ENCODE results near the gene CNDP2.

Gene CNDP2

GRCh38 chr18:74511823-74512222 is 15.7 kb downstream of the CNDP2 start:
- Histone ChIP-seq H3K4me3 (ENCODE audit: low read depth, low read length, poor library complexity, severe bottlenecking) (no peak overlapping the region), H3K9me3 (ENCODE audit: low read length) (no peaks in the 10 kb centered on the region), H3K27me3 (ENCODE audit: insufficient read depth, low read length) (no peaks in the 10 kb centered on the region), H3K36me3 (ENCODE audit: insufficient read depth, low read length) (peaks cover 92% of the 10 kb centered on the region), H3K79me2 (ENCODE audit: insufficient read depth, low read length) (no peaks in the 10 kb centered on the region), H3K27ac (ENCODE audit: low read depth, low read length, poor library complexity, severe bottlenecking) (no peak overlapping the region), H3K9ac (ENCODE audit: low read length) (no peak overlapping the region), H3K9me2 (ENCODE audit: low read depth, low read length) (no peaks in the 10 kb centered on the region), H3F3A (ENCODE audit: insufficient read depth, low read length) (no peaks in the 10 kb centered on the region), H2AFZ (ENCODE audit: low read length) (no peak overlapping the region), H3K4me2 (ENCODE audit: low read length) (no peak overlapping the region), H4K20me1 (ENCODE audit: insufficient read depth, low read length) (no peaks in the 10 kb centered on the region), H3K4me1 (ENCODE audit: insufficient read depth, low read length, severe bottlenecking) (no peaks in the 10 kb centered on the region)
- TF ChIP-seq EZH2 (IDR thresholded peaks at IDR 0.05; ENCODE audit: borderline replicate concordance, low read length): no peak
- TF ChIP-seq, protein P1, sequence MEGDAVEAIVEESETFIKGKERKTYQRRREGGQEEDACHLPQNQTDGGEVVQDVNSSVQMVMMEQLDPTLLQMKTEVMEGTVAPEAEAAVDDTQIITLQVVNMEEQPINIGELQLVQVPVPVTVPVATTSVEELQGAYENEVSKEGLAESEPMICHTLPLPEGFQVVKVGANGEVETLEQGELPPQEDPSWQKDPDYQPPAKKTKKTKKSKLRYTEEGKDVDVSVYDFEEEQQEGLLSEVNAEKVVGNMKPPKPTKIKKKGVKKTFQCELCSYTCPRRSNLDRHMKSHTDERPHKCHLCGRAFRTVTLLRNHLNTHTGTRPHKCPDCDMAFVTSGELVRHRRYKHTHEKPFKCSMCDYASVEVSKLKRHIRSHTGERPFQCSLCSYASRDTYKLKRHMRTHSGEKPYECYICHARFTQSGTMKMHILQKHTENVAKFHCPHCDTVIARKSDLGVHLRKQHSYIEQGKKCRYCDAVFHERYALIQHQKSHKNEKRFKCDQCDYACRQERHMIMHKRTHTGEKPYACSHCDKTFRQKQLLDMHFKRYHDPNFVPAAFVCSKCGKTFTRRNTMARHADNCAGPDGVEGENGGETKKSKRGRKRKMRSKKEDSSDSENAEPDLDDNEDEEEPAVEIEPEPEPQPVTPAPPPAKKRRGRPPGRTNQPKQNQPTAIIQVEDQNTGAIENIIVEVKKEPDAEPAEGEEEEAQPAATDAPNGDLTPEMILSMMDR (IDR thresholded peaks at IDR 0.05; ENCODE audit: low read length): no peak

GRCh38 chr18:74512321-74513053 is 16.3 kb downstream of the CNDP2 start:
- Histone ChIP-seq H3K36me3 (ENCODE audit: insufficient read depth, low read length) (peaks cover 92% of the 10 kb centered on the region), H2AFZ (ENCODE audit: low read length) (no peak overlapping the region), H3K4me2 (ENCODE audit: low read length) (no peak overlapping the region), H3K4me3 (ENCODE audit: low read depth, low read length, poor library complexity, severe bottlenecking) (no peak overlapping the region), H3K9me2 (ENCODE audit: low read depth, low read length) (no peaks in the 10 kb centered on the region), H3K9me3 (ENCODE audit: low read length) (no peaks in the 10 kb centered on the region), H3K27ac (ENCODE audit: low read depth, low read length, poor library complexity, severe bottlenecking) (no peak overlapping the region), H3K79me2 (ENCODE audit: insufficient read depth, low read length) (no peaks in the 10 kb centered on the region), H3K9ac (ENCODE audit: low read length) (no peak overlapping the region), H3K4me1 (ENCODE audit: insufficient read depth, low read length, severe bottlenecking) (no peaks in the 10 kb centered on the region), H3K27me3 (ENCODE audit: insufficient read depth, low read length) (no peaks in the 10 kb centered on the region), H4K20me1 (ENCODE audit: insufficient read depth, low read length) (no peaks in the 10 kb centered on the region), H3F3A (ENCODE audit: insufficient read depth, low read length) (no peaks in the 10 kb centered on the region)
- no peak for TF ChIP-seq EZH2 (IDR thresholded peaks at IDR 0.05; ENCODE audit: borderline replicate concordance, low read length)
- TF ChIP-seq, protein P1 (IDR thresholded peaks at IDR 0.05; ENCODE audit: low read length): no peak

DNA sequence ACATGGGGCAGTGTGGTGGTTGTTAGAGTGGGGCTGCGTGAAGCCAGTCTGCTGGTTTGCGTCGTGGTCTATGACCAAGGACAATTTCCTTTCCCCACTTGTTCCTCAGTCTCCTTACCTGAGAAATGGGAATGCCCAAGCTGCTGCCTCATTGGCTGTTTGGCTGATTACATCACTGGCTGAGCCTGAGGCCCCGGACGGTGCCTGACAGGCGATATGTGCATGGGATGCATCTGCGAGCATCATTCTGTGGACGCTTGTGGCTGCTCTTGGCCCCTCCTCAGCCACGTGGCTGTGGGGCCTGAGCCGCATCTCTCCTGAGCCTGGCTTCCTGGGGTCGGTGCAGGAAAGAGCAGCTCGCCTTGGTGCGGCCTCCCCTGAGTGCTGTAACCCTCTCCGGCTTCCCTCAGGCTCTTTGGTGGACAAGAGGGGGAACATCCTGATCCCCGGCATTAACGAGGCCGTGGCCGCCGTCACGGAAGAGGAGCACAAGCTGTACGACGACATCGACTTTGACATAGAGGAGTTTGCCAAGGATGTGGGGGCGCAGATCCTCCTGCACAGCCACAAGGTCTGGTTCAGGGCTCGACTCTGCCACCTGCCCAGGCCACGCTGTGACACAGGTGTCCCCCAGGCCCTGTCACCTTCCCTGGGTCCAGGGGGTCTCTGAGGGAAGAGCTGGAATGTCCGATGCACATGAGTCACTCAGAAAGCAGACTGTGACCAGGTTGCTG is 17.2 kb downstream of the CNDP2 start:
- Histone ChIP-seq H3K79me2 (ENCODE audit: insufficient read depth, low read length) (no peaks in the 10 kb centered on the region), H2AFZ (ENCODE audit: low read length) (no peak overlapping the region), H3F3A (ENCODE audit: insufficient read depth, low read length) (no peaks in the 10 kb centered on the region), H3K9me3 (ENCODE audit: low read length) (no peaks in the 10 kb centered on the region), H3K36me3 (ENCODE audit: insufficient read depth, low read length) (peaks cover 89% of the 10 kb centered on the region), H3K9ac (ENCODE audit: low read length) (no peak overlapping the region), H3K4me3 (ENCODE audit: low read depth, low read length, poor library complexity, severe bottlenecking) (no peak overlapping the region), H4K20me1 (ENCODE audit: insufficient read depth, low read length) (no peaks in the 10 kb centered on the region), H3K4me1 (ENCODE audit: insufficient read depth, low read length, severe bottlenecking) (no peaks in the 10 kb centered on the region), H3K9me2 (ENCODE audit: low read depth, low read length) (no peaks in the 10 kb centered on the region), H3K27me3 (ENCODE audit: insufficient read depth, low read length) (no peaks in the 10 kb centered on the region), H3K4me2 (ENCODE audit: low read length) (no peak overlapping the region), H3K27ac (ENCODE audit: low read depth, low read length, poor library complexity, severe bottlenecking) (no peak overlapping the region)
- TF ChIP-seq, protein P1 (IDR thresholded peaks at IDR 0.05; ENCODE audit: low read length): no peak
- TF ChIP-seq EZH2 (IDR thresholded peaks at IDR 0.05; ENCODE audit: borderline replicate concordance, low read length): no peak

Data from OCI-LY1 (cell line).